Endothelial cell of umbilical vein (primary cell): ENCODE results near the gene KCNH2. TPM values are rescaled to one million over a fixed set of nuclear protein-coding genes. Genes with fewer than 3 reads are reported as not detected.

Experiments used
- BruUV-seq: library from RNA; stranded (reverse); fragments of 400-500 nt; replicated peaks from 2 replicates; lab custom pipeline; 2021; lab: Mats Ljungman, UMichigan
- CTCF ChIA-PET: fragments of 300-600, 350-600 bp; sonication (Branson Sonifier 250); formaldehyde crosslinking; loops from one replicate; lab custom pipeline; 2021; ENCODE audit warnings: antibody characterized with exemption, inconsistent platforms; lab: Charles Lee
- POLR2A ChIA-PET: fragments of 300-600, 350-600 bp; sonication (Branson Sonifier 250); formaldehyde crosslinking; loops from one replicate; lab custom pipeline; 2021; ENCODE audit warnings: antibody characterized with exemption, inconsistent platforms; lab: Charles Lee
- DNase-seq: peaks from one replicate; pipeline ENCODE4 v3.0.0-alpha.2; 2011; ENCODE audit warnings: low read depth, low spot score
- FAIRE-seq: peaks from 2 replicates; lab custom pipeline; 2011; peaks lifted over from hg19 to GRCh38; lab: Jason Lieb, UNC
- H2AFZ ChIP-seq: 2 replicates; pipeline ENCODE4 v1.6.0; 2012; ENCODE audit warnings: low read depth, low read length, control low read depth, inconsistent platforms
- H3K27ac ChIP-seq: 2 replicates; pipeline ENCODE4 v1.5.1; 2011; ENCODE audit warnings: low read depth, mild to moderate bottlenecking, control low read depth, low read length, moderate library complexity; ENCODE audit not compliant: insufficient read depth
- H3K27me3 ChIP-seq, 2 experiments: 2 replicates each; pipeline versions ENCODE4 v1.6.0 to v1.6.1; 2011; ENCODE audit warnings: low read length in 2 of 2, mixed read lengths in 1 of 2; ENCODE audit not compliant: control insufficient read depth in 2 of 2, insufficient read depth in 2 of 2
- H3K36me3 ChIP-seq, 2 experiments: 2 replicates in 1 of 2; 3 replicates in 1 of 2; pipeline ENCODE4 v1.5.1; 2011; ENCODE audit warnings: low read length in 2 of 2, mild to moderate bottlenecking in 1 of 2, moderate library complexity in 1 of 2; ENCODE audit not compliant: control insufficient read depth in 2 of 2, insufficient read depth in 2 of 2; ENCODE audit errors: extremely low read depth in 1 of 2
- H3K4me1 ChIP-seq: 3 replicates; pipeline ENCODE4 v1.5.1; 2011; ENCODE audit warnings: mild to moderate bottlenecking, low read length; ENCODE audit not compliant: control insufficient read depth, insufficient read depth; ENCODE audit errors: extremely low read depth
- H3K4me2 ChIP-seq: 2 replicates; pipeline ENCODE4 v1.6.1; 2011; ENCODE audit warnings: low read length, control low read depth, mixed read lengths; ENCODE audit not compliant: insufficient read depth
- H3K4me3 ChIP-seq, 3 experiments: fragments of 200-600 bp in 1 of 3; sonication (generic), shearing (Covaris generic) in 1 of 3; replicated peaks in 1 of 3; 2 replicates each; pipeline ENCODE4 v1.5.1; 2011 to 2016; ENCODE audit warnings: control low read depth in 3 of 3, low read length in 3 of 3, mild to moderate bottlenecking in 2 of 3, inconsistent platforms in 1 of 3, low read depth in 1 of 3, moderate library complexity in 1 of 3; ENCODE audit not compliant: insufficient read depth in 1 of 3
- H3K79me2 ChIP-seq: 2 replicates; pipeline ENCODE4 v1.6.0; 2012; ENCODE audit warnings: low read length, inconsistent platforms; ENCODE audit not compliant: control insufficient read depth, insufficient read depth
- H3K9ac ChIP-seq: replicated peaks from 2 replicates; pipeline ENCODE3; 2011; ENCODE audit warnings: low read length, control low read depth; ENCODE audit not compliant: insufficient read depth; ENCODE audit errors: extremely low read depth
- H3K9me1 ChIP-seq: replicated peaks from 3 replicates; pipeline ENCODE4 v1.6.0; 2011; ENCODE audit warnings: mild to moderate bottlenecking, low read length; ENCODE audit not compliant: control insufficient read depth, insufficient read depth; ENCODE audit errors: extremely low read depth
- H3K9me3 ChIP-seq: replicated peaks from 2 replicates; pipeline ENCODE4 v1.5.1; 2012; ENCODE audit warnings: low read length, inconsistent platforms; ENCODE audit not compliant: control insufficient read depth, insufficient read depth
- H4K20me1 ChIP-seq: replicated peaks from 2 replicates; pipeline ENCODE3; 2011; ENCODE audit warnings: mild to moderate bottlenecking, low read length; ENCODE audit not compliant: control insufficient read depth, insufficient read depth; ENCODE audit errors: extremely low read depth
- EZH2 ChIP-seq: IDR thresholded peaks from 2 replicates; pipeline ENCODE4 v1.6.1; 2012; ENCODE audit warnings: borderline replicate concordance, low read depth, mild to moderate bottlenecking, moderate library complexity, low read length, inconsistent platforms; ENCODE audit not compliant: severe bottlenecking
- FOS ChIP-seq: IDR thresholded peaks from 2 replicates; pipeline ENCODE4 v1.6.1; 2011; ENCODE audit warnings: mild to moderate bottlenecking, low read length, moderate library complexity, borderline replicate concordance; ENCODE audit not compliant: insufficient read depth
- GATA2 ChIP-seq: IDR thresholded peaks from 2 replicates; pipeline ENCODE4 v1.7.0; 2011; ENCODE audit warnings: low read depth, mild to moderate bottlenecking, moderate library complexity, mixed read lengths, low read length; ENCODE audit not compliant: insufficient read length, insufficient read depth
- JUN ChIP-seq: IDR thresholded peaks from 2 replicates; pipeline ENCODE4 v1.6.1; 2011; ENCODE audit warnings: borderline replicate concordance, low read depth; ENCODE audit not compliant: insufficient read length, insufficient read depth
- MYC ChIP-seq: IDR thresholded peaks from one replicate; pipeline ENCODE4 v1.6.1; 2011; ENCODE audit warnings: mild to moderate bottlenecking, low read depth, low read length
- POLR2A ChIP-seq: IDR thresholded peaks from 2 replicates; pipeline ENCODE4 v1.6.1; 2012; ENCODE audit warnings: low read depth, mild to moderate bottlenecking, control low read depth, low read length
- POLR2AphosphoS5 ChIP-seq: IDR thresholded peaks from 2 replicates; pipeline ENCODE4 v1.6.1; 2012; ENCODE audit warnings: low read depth, mild to moderate bottlenecking, control low read depth, low read length, moderate library complexity; ENCODE audit not compliant: insufficient read depth
- dilution Hi-C: fragments of 300-500 bp; cut with MboI; formaldehyde crosslinking; loops from one replicate; pipeline ENCODE4 v1.15.0; 2019; ENCODE audit warnings: low sequenced_read_pairs; ENCODE audit not compliant: extremely low pct_ligation_motif_present
- intact Hi-C: fragments of 100-400 bp; cut with micrococcal nuclease; formaldehyde crosslinking; loops from one replicate; pipeline ENCODE4 v1.10.0; 2022
- polyA plus RNA-seq, 4 experiments: library from polyadenylated mRNA; depleted of rRNA in 3 of 4; stranded (reverse) in 3 of 4; unstranded in 1 of 4; fragments of >200 nt; gene quantifications; 2 replicates each; pipeline versions ENCODE4 v1.2.1 to v1.2.3, GENCODE V29; 2011 to 2012; ENCODE audit warnings: missing spikeins in 1 of 4
- total RNA-seq: library from RNA; stranded (reverse); gene quantifications from 2 replicates; pipeline ENCODE4 v1.2.3, GENCODE V29; 2021
- TF ChIP-seq, protein P1 (sequence below), 2 donors: IDR thresholded peaks; 1 replicate in 1 of 2; 2 replicates in 1 of 2; pipeline ENCODE4 v1.5.1; 2011; ENCODE audit warnings: low read length in 2 of 2, mild to moderate bottlenecking in 2 of 2, moderate library complexity in 2 of 2, control low read depth in 1 of 2, inconsistent platforms in 1 of 2, low read depth in 1 of 2; ENCODE audit not compliant: insufficient read depth in 1 of 2; ENCODE audit errors: extremely low read depth in 1 of 2
- TF ChIP-seq, protein P2 (sequence below): IDR thresholded peaks from 2 replicates; pipeline ENCODE4 v1.6.1; 2011; ENCODE audit not compliant: insufficient read depth, insufficient read length

The KCNH2 gene
- total and polyA plus RNA-seq, 2 donors (not counting 3 experiments of a cell fraction or from before 2014, with no cell fraction given) = 0.03 to 0.09 TPM

DNA sequence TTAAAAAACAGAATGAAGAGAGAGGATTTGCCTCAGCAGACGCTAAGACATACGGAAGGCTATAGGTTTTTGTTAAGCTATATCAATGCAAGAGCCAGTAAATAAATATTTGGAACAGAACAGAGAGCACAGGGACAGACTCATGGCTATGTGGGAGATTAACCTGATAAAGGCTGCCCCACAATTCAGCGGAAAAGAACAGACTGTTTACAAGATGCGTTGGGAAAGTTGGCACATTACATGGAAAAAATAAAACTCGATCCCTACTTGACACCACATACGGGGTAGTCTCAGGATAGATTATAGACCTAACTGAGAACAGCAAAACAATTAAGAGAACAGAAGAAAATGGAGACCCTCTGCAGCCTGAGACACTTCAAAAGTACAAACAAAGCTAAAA, 10.8 kb downstream of the KCNH2 start:
- ChIA-PET CTCF (interaction anchor here (0.5 to 4.7 kb wide), 6 partner anchors 13 to 197 kb away, joined by 3 to 26 read pairs (median 4); no protein-coding TSS in a partner anchor), POLR2A (no interaction called here)
- no TSS peak for BruUV-seq
- dilution Hi-C loops (no loop called here), intact Hi-C loops (no loop called here)
- Histone ChIP-seq H3K9ac (no peak overlapping the region), H3K36me3 (no peaks in the 10 kb centered on the region), H3K4me3 (no peak overlapping the region), H3K9me3 (no peaks in the 10 kb centered on the region), H3K27me3 (peaks cover 7 to 19% of the 10 kb centered on the region in 2 experiments), H2AFZ (no peak overlapping the region), H3K4me2 (no peak overlapping the region), H4K20me1 (no peaks in the 10 kb centered on the region), H3K9me1 (no peaks in the 10 kb centered on the region), H3K79me2 (no peaks in the 10 kb centered on the region), H3K27ac (no peak overlapping the region), H3K4me1 (no peaks in the 10 kb centered on the region)
- DNase-seq (no peak), FAIRE-seq (no peak)
- TF ChIP-seq, protein P1, sequence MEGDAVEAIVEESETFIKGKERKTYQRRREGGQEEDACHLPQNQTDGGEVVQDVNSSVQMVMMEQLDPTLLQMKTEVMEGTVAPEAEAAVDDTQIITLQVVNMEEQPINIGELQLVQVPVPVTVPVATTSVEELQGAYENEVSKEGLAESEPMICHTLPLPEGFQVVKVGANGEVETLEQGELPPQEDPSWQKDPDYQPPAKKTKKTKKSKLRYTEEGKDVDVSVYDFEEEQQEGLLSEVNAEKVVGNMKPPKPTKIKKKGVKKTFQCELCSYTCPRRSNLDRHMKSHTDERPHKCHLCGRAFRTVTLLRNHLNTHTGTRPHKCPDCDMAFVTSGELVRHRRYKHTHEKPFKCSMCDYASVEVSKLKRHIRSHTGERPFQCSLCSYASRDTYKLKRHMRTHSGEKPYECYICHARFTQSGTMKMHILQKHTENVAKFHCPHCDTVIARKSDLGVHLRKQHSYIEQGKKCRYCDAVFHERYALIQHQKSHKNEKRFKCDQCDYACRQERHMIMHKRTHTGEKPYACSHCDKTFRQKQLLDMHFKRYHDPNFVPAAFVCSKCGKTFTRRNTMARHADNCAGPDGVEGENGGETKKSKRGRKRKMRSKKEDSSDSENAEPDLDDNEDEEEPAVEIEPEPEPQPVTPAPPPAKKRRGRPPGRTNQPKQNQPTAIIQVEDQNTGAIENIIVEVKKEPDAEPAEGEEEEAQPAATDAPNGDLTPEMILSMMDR (IDR thresholded peaks at IDR 0.05; ENCODE audit: extremely low read depth in 1 of 2, insufficient read depth in 1 of 2, low read depth in 1 of 2, low read length in 2 of 2) = no peak
- no peak for TF ChIP-seq GATA2
- TF ChIP-seq MYC = no peak
- TF ChIP-seq EZH2 = no peak
- TF ChIP-seq, protein P2, sequence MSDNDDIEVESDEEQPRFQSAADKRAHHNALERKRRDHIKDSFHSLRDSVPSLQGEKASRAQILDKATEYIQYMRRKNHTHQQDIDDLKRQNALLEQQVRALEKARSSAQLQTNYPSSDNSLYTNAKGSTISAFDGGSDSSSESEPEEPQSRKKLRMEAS = no peak
- no peak for TF ChIP-seq POLR2AphosphoS5
- TF ChIP-seq FOS = no peak
- no peak for TF ChIP-seq JUN
- TF ChIP-seq POLR2A = no peak
